ENCODE measurements around the gene COCH. TPM values are rescaled to one million over a fixed set of nuclear protein-coding genes. Genes with fewer than 3 reads are reported as not detected.

COCH gene
- total and polyA plus RNA-seq, 2 donors from 2014 or later, result 1.6 to 1.8 TPM

GRCh38 chr14:30873308-30874119, 845 bp upstream of the COCH start:
- peaks cover 14% of the 10 kb centered on the region for H3K27me3 ChIP-seq (ENCODE audit: control insufficient read depth, insufficient read depth, low read length)

GRCh38 chr14:30874999-30875787, 834 bp downstream of the COCH start:
- intact Hi-C loops (cut with DNase I), result no loop called here
- peak overlapping the region in 2 of 3 donors; percentile 2 to 47 for H3K4me3 ChIP-seq (ENCODE audit: low read length in 3 of 3)
- peaks cover 14% of the 10 kb centered on the region for H3K27me3 ChIP-seq (ENCODE audit: control insufficient read depth, insufficient read depth, low read length)
- no peaks in the 10 kb centered on the region for H3K9me3 ChIP-seq (ENCODE audit: control insufficient read depth in 2 of 3, insufficient read depth in 1 of 3, low read length in 3 of 3)
- no peak overlapping the region for H3K9ac ChIP-seq (ENCODE audit: low read length in 3 of 3)
- no peaks in the 10 kb centered on the region for H3K36me3 ChIP-seq (ENCODE audit: control insufficient read depth in 2 of 3, insufficient read depth in 3 of 3, low read length in 3 of 3)
- no peak for TF ChIP-seq CTCF (IDR thresholded peaks at IDR 0.05; ENCODE audit: borderline replicate concordance, extremely low read depth, insufficient read depth)
- no peak overlapping the region for H3K27ac ChIP-seq (ENCODE audit: low read depth in 2 of 2, low read length in 2 of 2)
- FAIRE-seq (no peak), DNase-seq (peak; percentile 18 to 74 (median 43))
- H3K4me1 ChIP-seq (ENCODE audit: control insufficient read depth in 2 of 3, insufficient read depth in 2 of 3, low read depth in 1 of 3, low read length in 3 of 3), result peaks cover 0 to 5% (median 0%) of the 10 kb centered on the region in 3 donors

More at GRCh38 chr14:30873308-30874119, 845 bp upstream of the COCH start:
- H3K36me3 ChIP-seq (ENCODE audit: control insufficient read depth in 2 of 3, insufficient read depth in 3 of 3, low read length in 3 of 3), result no peaks in the 10 kb centered on the region
- H3K9me3 ChIP-seq (ENCODE audit: control insufficient read depth in 2 of 3, insufficient read depth in 1 of 3, low read length in 3 of 3), result no peaks in the 10 kb centered on the region
- TF ChIP-seq CTCF (IDR thresholded peaks at IDR 0.05; ENCODE audit: borderline replicate concordance, extremely low read depth, insufficient read depth), result no peak
- H3K27ac ChIP-seq (ENCODE audit: low read depth in 2 of 2, low read length in 2 of 2), result no peak overlapping the region
- H3K4me1 ChIP-seq (ENCODE audit: control insufficient read depth in 2 of 3, insufficient read depth in 2 of 3, low read depth in 1 of 3, low read length in 3 of 3), result peaks cover 0 to 5% (median 0%) of the 10 kb centered on the region in 3 donors
- intact Hi-C loops (cut with DNase I), result no loop called here
- FAIRE-seq (no peak), DNase-seq (peak in 1 of 5 donors; percentile 34)
- no peak overlapping the region for H3K9ac ChIP-seq (ENCODE audit: low read length in 3 of 3)
- peak overlapping the region in 1 of 3 donors; percentile 47 for H3K4me3 ChIP-seq (ENCODE audit: low read length in 3 of 3)

GRCh38 chr14:30875788-30876053, 1.4 kb downstream of the COCH start:
- H3K27ac ChIP-seq (ENCODE audit: low read depth in 2 of 2, low read length in 2 of 2), result no peak overlapping the region
- H3K36me3 ChIP-seq (ENCODE audit: control insufficient read depth in 2 of 3, insufficient read depth in 3 of 3, low read length in 3 of 3), result no peaks in the 10 kb centered on the region
- no peaks in the 10 kb centered on the region for H3K9me3 ChIP-seq (ENCODE audit: control insufficient read depth in 2 of 3, insufficient read depth in 1 of 3, low read length in 3 of 3)
- H3K9ac ChIP-seq (ENCODE audit: low read length in 3 of 3), result no peak overlapping the region
- TF ChIP-seq CTCF (IDR thresholded peaks at IDR 0.05; ENCODE audit: borderline replicate concordance, extremely low read depth, insufficient read depth), result no peak
- peaks cover 14% of the 10 kb centered on the region for H3K27me3 ChIP-seq (ENCODE audit: control insufficient read depth, insufficient read depth, low read length)
- FAIRE-seq (no peak), DNase-seq (no peak)
- peak overlapping the region in 1 of 3 donors; percentile 1 for H3K4me3 ChIP-seq (ENCODE audit: low read length in 3 of 3)
- H3K4me1 ChIP-seq (ENCODE audit: control insufficient read depth in 2 of 3, insufficient read depth in 2 of 3, low read depth in 1 of 3, low read length in 3 of 3), result peaks cover 0 to 5% (median 0%) of the 10 kb centered on the region in 3 donors
- intact Hi-C loops (cut with DNase I), result no loop called here
